K562 (cell line): ENCODE results near the gene ZNF385C. TPM values are rescaled to one million over a fixed set of nuclear protein-coding genes. Genes with fewer than 3 reads are reported as not detected.

Experiments
- ATAC-seq: fragments of 200-7000 bp; cut with Tn5 transposase; 3 replicates; pipeline ENCODE4 v1.9.1; 2020; ENCODE audit warnings: moderate library complexity
- BruUV-seq: library from RNA; stranded (reverse); fragments of 400-500 nt; replicated peaks from 2 replicates; lab custom pipeline; 2021; lab: Mats Ljungman, UMichigan
- CTCF ChIA-PET: fragments of 300-600 bp; formaldehyde crosslinking; extraction: SDS; loops from one replicate; lab custom pipeline; 2021; ENCODE audit warnings: low intra/inter-chr PET ratio; lab: Yijun Ruan, JAX
- POLR2A ChIA-PET: fragments of 300-600, 350-650 bp; sonication (Branson Sonifier 250); formaldehyde crosslinking; extraction: SDS; loops from one replicate; lab custom pipeline; 2021; ENCODE audit warnings: antibody characterized with exemption, inconsistent platforms; lab: Yijun Ruan, JAX
- DNase-seq, 4 experiments: peaks; one replicate each; pipeline versions ENCODE4 v3.0.0 to v3.0.0-alpha.2; 2011 to 2018; ENCODE audit warnings: low spot score in 3 of 4, mixed read lengths in 3 of 4; ENCODE audit errors: extremely low read depth in 1 of 4
- FAIRE-seq: peaks from 2 replicates; lab custom pipeline; 2011; peaks lifted over from hg19 to GRCh38; lab: Jason Lieb, UNC
- H2AFZ ChIP-seq: 2 replicates; pipeline ENCODE4 v1.6.0; 2011; ENCODE audit warnings: low read depth, low read length, control low read depth, inconsistent platforms
- H3K27ac ChIP-seq: fragments of 200-600 bp; 3 replicates; pipeline ENCODE4 v1.8.0; 2011; ENCODE audit warnings: low read depth, mild to moderate bottlenecking, control low read depth, inconsistent platforms, low read length, moderate library complexity, mixed read lengths; ENCODE audit errors: extremely low read depth
- H3K27me3 ChIP-seq, 2 experiments: fragments of 300-600 bp in 1 of 2; 2 replicates in 1 of 2; 3 replicates in 1 of 2; pipeline versions ENCODE4 v1.6.0 to v1.8.0; 2011; ENCODE audit warnings: inconsistent platforms in 2 of 2, low read length in 2 of 2, mild to moderate bottlenecking in 1 of 2, mixed read lengths in 1 of 2, moderate library complexity in 1 of 2; ENCODE audit not compliant: control insufficient read depth in 2 of 2, insufficient read depth in 2 of 2
- H3K36me3 ChIP-seq: fragments of 300-600 bp; 3 replicates; pipeline ENCODE4 v1.8.0; 2011; ENCODE audit warnings: mild to moderate bottlenecking, low read length, inconsistent platforms; ENCODE audit not compliant: control insufficient read depth, insufficient read depth
- H3K4me1 ChIP-seq, 2 experiments: fragments of 200-600 bp in 1 of 2; replicated peaks in 1 of 2; 2 replicates in 1 of 2; 3 replicates in 1 of 2; pipeline versions ENCODE4 v1.5.1 to v1.8.0; 2011; ENCODE audit warnings: inconsistent platforms in 2 of 2, low read length in 2 of 2, mild to moderate bottlenecking in 1 of 2, mixed read lengths in 1 of 2, moderate library complexity in 1 of 2; ENCODE audit not compliant: control insufficient read depth in 2 of 2, insufficient read depth in 2 of 2
- H3K4me2 ChIP-seq: 2 replicates; pipeline ENCODE4 v1.6.1; 2011; ENCODE audit warnings: low read length, control low read depth, inconsistent platforms, mixed read lengths; ENCODE audit not compliant: insufficient read depth
- H3K4me3 ChIP-seq: fragments of 200-600 bp; sonication (generic), shearing (Covaris generic); 2 replicates; pipeline ENCODE4 v1.5.1; 2016; ENCODE audit warnings: control low read depth, inconsistent platforms
- H3K79me2 ChIP-seq: fragments of 200-600 bp; 3 replicates; pipeline ENCODE4 v1.8.0; 2011; ENCODE audit warnings: low read length, inconsistent platforms; ENCODE audit not compliant: control insufficient read depth, insufficient read depth
- H3K9ac ChIP-seq, 2 experiments: 2 replicates each; pipeline versions ENCODE4 v1.6.0 to v1.6.1; 2011; ENCODE audit warnings: low read depth in 2 of 2, low read length in 2 of 2, control low read depth in 1 of 2, inconsistent platforms in 1 of 2, mild to moderate bottlenecking in 1 of 2, mixed read lengths in 1 of 2; ENCODE audit not compliant: insufficient read depth in 1 of 2
- H3K9me1 ChIP-seq: one replicate; pipeline ENCODE4 v1.6.0; 2011; ENCODE audit warnings: inconsistent platforms, mild to moderate bottlenecking, low read length, moderate library complexity; ENCODE audit not compliant: control insufficient read depth, insufficient read depth
- H3K9me3 ChIP-seq: replicated peaks from 2 replicates; pipeline ENCODE4 v1.5.1; 2011; ENCODE audit warnings: low read depth, low read length, inconsistent platforms; ENCODE audit not compliant: control insufficient read depth, insufficient read depth
- H4K20me1 ChIP-seq: replicated peaks from 2 replicates; pipeline ENCODE4 v1.6.1; 2011; ENCODE audit warnings: low read length, inconsistent platforms, mixed read lengths; ENCODE audit not compliant: control insufficient read depth, insufficient read depth
- ARID2 ChIP-seq: fragments of 450-650 bp; IDR thresholded peaks from 2 replicates; pipeline ENCODE4 v1.6.1; 2017; ENCODE audit warnings: antibody characterized with exemption, mild to moderate bottlenecking
- BCL6 ChIP-seq: fragments of 250-450 bp; sonication (Bioruptor Pico); IDR thresholded peaks from 2 replicates; pipeline ENCODE4 v1.4.0; 2020
- EGR1 ChIP-seq: fragments of 450-650 bp; conservative IDR thresholded peaks from 2 replicates; pipeline ENCODE4 v1.6.1; 2017; ENCODE audit warnings: mild to moderate bottlenecking
- NR2C1 ChIP-seq, 2 experiments: fragments of 450-650 bp; IDR thresholded peaks; 2 replicates each; pipeline ENCODE4 v1.6.1; 2017; ENCODE audit warnings: mild to moderate bottlenecking in 2 of 2, antibody characterized with exemption in 1 of 2, inconsistent platforms in 1 of 2, missing compliant biosample characterization in 1 of 2, missing genetic modification characterization in 1 of 2
- PTTG1 ChIP-seq: fragments of 450-650 bp; IDR thresholded peaks from 2 replicates; pipeline ENCODE4 v1.6.1; 2016; ENCODE audit warnings: low read depth, mild to moderate bottlenecking, missing genetic modification characterization, missing compliant biosample characterization
- RBM15 ChIP-seq: fragments of 200-400 bp; formaldehyde crosslinking; IDR thresholded peaks from 2 replicates; pipeline ENCODE4 v1.6.1; 2018; ENCODE audit warnings: mild to moderate bottlenecking, low read length, moderate library complexity; ENCODE audit not compliant: insufficient read depth
- XRCC5 ChIP-seq: fragments of 200-400 bp; formaldehyde crosslinking; IDR thresholded peaks from 2 replicates; pipeline ENCODE4 v1.6.1; 2017; ENCODE audit warnings: low read depth, mild to moderate bottlenecking, low read length
- ZBTB7A ChIP-seq: IDR thresholded peaks from 2 replicates; pipeline ENCODE4 v1.6.1; 2011; ENCODE audit warnings: low read depth, mild to moderate bottlenecking, low read length, moderate library complexity, borderline replicate concordance; ENCODE audit not compliant: control insufficient read depth
- WGBS: fragments of 100-300 bp; shearing (Covaris generic); methylation state at CpG from one replicate; pipeline ENCODE4 v1.1.6; 2016; ENCODE audit warnings: low coverage, mixed read lengths; ENCODE audit not compliant: insufficient coverage; ENCODE audit errors: missing lambda C conversion rate; 5-methylcytosine and 5-hydroxymethylcytosine counted together
- in situ Hi-C: fragments of 300-500 bp; cut with MboI; formaldehyde crosslinking; loops from 4 replicates; pipeline ENCODE4 v1.15.0; 2018; ENCODE audit warnings: inconsistent platforms, mixed read lengths
- intact Hi-C: fragments of 100-400 bp; cut with micrococcal nuclease; formaldehyde crosslinking; loops from 2 replicates; pipeline ENCODE4 v1.14.2; 2022
- polyA plus RNA-seq, 8 experiments: library from polyadenylated mRNA; depleted of rRNA in 4 of 8; stranded (reverse) in 5 of 8; unstranded in 3 of 8; fragments of >200 nt; fragmentation: Nextera tagmentation in 2 of 8; fragmentation: Illumina TruSeq in 1 of 8; extraction: Ambion mirVana in 2 of 8; extraction: Trizol in 1 of 8; gene quantifications; 2 replicates each; pipeline versions ENCODE4 v1.2.1 to v1.2.3, GENCODE V29; 2011 to 2014; ENCODE audit warnings: inconsistent platforms in 1 of 8, missing spikeins in 1 of 8
- total RNA-seq, 7 experiments: library from RNA; depleted of rRNA in 6 of 7; stranded (reverse); fragments of >200 nt in 6 of 7; fragmentation: Illumina TruSeq in 2 of 7; extraction: Trizol in 2 of 7; gene quantifications; 2 replicates each; pipeline versions ENCODE4 v1.2.1 to v1.2.3, GENCODE V29; 2011 to 2021; ENCODE audit warnings: low replicate concordance in 1 of 7
- TF ChIP-seq, protein P1 (sequence below), 2 experiments: fragments of 450-650 bp; formaldehyde crosslinking in 1 of 2; IDR thresholded peaks; 2 replicates each; pipeline versions ENCODE4 v1.4.0 to v1.6.1; 2014 to 2020; ENCODE audit warnings: mild to moderate bottlenecking in 2 of 2, borderline replicate concordance in 1 of 2, low read depth in 1 of 2
- TF ChIP-seq, protein P2 (sequence below), 2 experiments: fragments of 450-650 bp in 1 of 2; sonication (generic) in 1 of 2; formaldehyde crosslinking in 1 of 2; IDR thresholded peaks in 1 of 2; conservative IDR thresholded peaks in 1 of 2; 2 replicates each; pipeline versions ENCODE4 v1.6.1 to v1.8.1; 2016 to 2023; ENCODE audit warnings: mild to moderate bottlenecking in 2 of 2, moderate library complexity in 2 of 2, inconsistent platforms in 1 of 2, missing genetic modification reagents in 1 of 2

Gene ZNF385C
- total and polyA plus RNA-seq, 9 of the 15 experiments (the other 6 are each of a cell fraction or from before 2014, with no cell fraction given), result 0.03 to 0.35 (median 0.18) TPM; not detected in 1

- peak; percentile 84 for FAIRE-seq
- ChIA-PET POLR2A (interaction anchor here (0.6 to 4.1 kb wide), 7 partner anchors 8 to 27 kb away, joined by 3 to 29 read pairs (median 5); partner anchors contain the start of genes DNAJC7 and NKIRAS2), CTCF (no interaction called here)
- H2AFZ ChIP-seq, result peak overlapping the region; percentile 78
- no peak overlapping the region for H3K4me3 ChIP-seq
- H4K20me1 ChIP-seq, result no peaks in the 10 kb centered on the region
- no peaks in the 10 kb centered on the region for H3K9me1 ChIP-seq
- peaks cover 38 to 43% of the 10 kb centered on the region in 2 experiments for H3K4me1 ChIP-seq
- DNase-seq, result peak; percentile 50 to 73 (median 60)
- H3K27ac ChIP-seq, result no peak overlapping the region
- H3K79me2 ChIP-seq, result no peaks in the 10 kb centered on the region
- in situ Hi-C loops, result loop anchor here (5.0 kb wide), 1 partner anchor 84 kb away; the partner anchor contains the start of gene DHX58
- H3K36me3 ChIP-seq, result peaks cover 16% of the 10 kb centered on the region
- no TSS peak for BruUV-seq
- peak overlapping the region in 1 of 2 experiments; percentile 75; a peak in 2 of 4 replicates for H3K9ac ChIP-seq
- ATAC-seq, result peak; percentile 70
- WGBS, result 56% methylated on average over 18 of the region's 19 CpGs
- no peaks in the 10 kb centered on the region for H3K9me3 ChIP-seq
- H3K27me3 ChIP-seq, result no peaks in the 10 kb centered on the region
- H3K4me2 ChIP-seq, result no peak overlapping the region
- intact Hi-C loops, result loop anchor here (1.0 to 5.0 kb wide), 2 partner anchors 61 to 73 kb away; partner anchors contain the start of gene CNP
- no peak for TF ChIP-seq EGR1
- TF ChIP-seq BCL6 (CRISPR knock-in tag), result no peak
- TF ChIP-seq, protein P1, sequence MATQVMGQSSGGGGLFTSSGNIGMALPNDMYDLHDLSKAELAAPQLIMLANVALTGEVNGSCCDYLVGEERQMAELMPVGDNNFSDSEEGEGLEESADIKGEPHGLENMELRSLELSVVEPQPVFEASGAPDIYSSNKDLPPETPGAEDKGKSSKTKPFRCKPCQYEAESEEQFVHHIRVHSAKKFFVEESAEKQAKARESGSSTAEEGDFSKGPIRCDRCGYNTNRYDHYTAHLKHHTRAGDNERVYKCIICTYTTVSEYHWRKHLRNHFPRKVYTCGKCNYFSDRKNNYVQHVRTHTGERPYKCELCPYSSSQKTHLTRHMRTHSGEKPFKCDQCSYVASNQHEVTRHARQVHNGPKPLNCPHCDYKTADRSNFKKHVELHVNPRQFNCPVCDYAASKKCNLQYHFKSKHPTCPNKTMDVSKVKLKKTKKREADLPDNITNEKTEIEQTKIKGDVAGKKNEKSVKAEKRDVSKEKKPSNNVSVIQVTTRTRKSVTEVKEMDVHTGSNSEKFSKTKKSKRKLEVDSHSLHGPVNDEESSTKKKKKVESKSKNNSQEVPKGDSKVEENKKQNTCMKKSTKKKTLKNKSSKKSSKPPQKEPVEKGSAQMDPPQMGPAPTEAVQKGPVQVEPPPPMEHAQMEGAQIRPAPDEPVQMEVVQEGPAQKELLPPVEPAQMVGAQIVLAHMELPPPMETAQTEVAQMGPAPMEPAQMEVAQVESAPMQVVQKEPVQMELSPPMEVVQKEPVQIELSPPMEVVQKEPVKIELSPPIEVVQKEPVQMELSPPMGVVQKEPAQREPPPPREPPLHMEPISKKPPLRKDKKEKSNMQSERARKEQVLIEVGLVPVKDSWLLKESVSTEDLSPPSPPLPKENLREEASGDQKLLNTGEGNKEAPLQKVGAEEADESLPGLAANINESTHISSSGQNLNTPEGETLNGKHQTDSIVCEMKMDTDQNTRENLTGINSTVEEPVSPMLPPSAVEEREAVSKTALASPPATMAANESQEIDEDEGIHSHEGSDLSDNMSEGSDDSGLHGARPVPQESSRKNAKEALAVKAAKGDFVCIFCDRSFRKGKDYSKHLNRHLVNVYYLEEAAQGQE (IDR thresholded peaks at IDR 0.05; ENCODE audit: borderline replicate concordance), result peak; percentile 41; the same call in 1 of the 2 replicates
- TF ChIP-seq, protein P1 (CRISPR knock-in tag; IDR thresholded peaks at IDR 0.05; ENCODE audit: low read depth), result no peak
- no peak for TF ChIP-seq NR2C1 (IDR thresholded peaks at IDR 0.05)
- TF ChIP-seq NR2C1 (tag; IDR thresholded peaks at IDR 0.05), result no peak
- TF ChIP-seq RBM15, result no peak
- TF ChIP-seq, protein P2, sequence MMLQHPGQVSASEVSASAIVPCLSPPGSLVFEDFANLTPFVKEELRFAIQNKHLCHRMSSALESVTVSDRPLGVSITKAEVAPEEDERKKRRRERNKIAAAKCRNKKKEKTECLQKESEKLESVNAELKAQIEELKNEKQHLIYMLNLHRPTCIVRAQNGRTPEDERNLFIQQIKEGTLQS (IDR thresholded peaks at IDR 0.05), result no peak
- TF ChIP-seq, protein P2 (CRISPR knock-in tag; conservative IDR thresholded peaks at IDR 0.05), result no peak
- TF ChIP-seq XRCC5, result peak; percentile 41; the same call in 1 of the 2 replicates
- no peak for TF ChIP-seq ARID2
- peak; percentile 1; the same call in 1 of the 2 replicates for TF ChIP-seq ZBTB7A
- no peak for TF ChIP-seq PTTG1 (tag)
These were observed 70.1 kb downstream of the ZNF385C start for GRCh38 chr17:42027961-42028790.
